Measurements from ENCODE around the gene SLC30A2. TPM values are rescaled to one million over a fixed set of nuclear protein-coding genes. Genes with fewer than 3 reads are reported as not detected.
A peak's percentile ranks its signal among the peaks of the same experiment; 100 is the strongest.

The SLC30A2 gene
- polyA plus RNA-seq, 1 donor (not counting 4 experiments of a cell fraction or from before 2014, with no cell fraction given) = not detected

GRCh38 chr1:26079178-26079563 is 33.3 kb upstream of the SLC30A2 start:
- FAIRE-seq (no peak), DNase-seq (ENCODE audit: low read depth, low spot score) (no peak)
- H3K9ac ChIP-seq (ENCODE audit: control insufficient read depth, extremely low read depth, insufficient read depth, low read length) = no peak overlapping the region
- dilution Hi-C loops (cut with MboI; ENCODE audit: extremely low pct_ligation_motif_present, low sequenced_read_pairs) = no loop called here
- no peaks in the 10 kb centered on the region for H3K79me2 ChIP-seq (ENCODE audit: control insufficient read depth, insufficient read depth, low read length)
- no peaks in the 10 kb centered on the region for H3K9me3 ChIP-seq (ENCODE audit: control insufficient read depth, low read depth, low read length)
- H3K4me1 ChIP-seq (ENCODE audit: control insufficient read depth, extremely low read depth, insufficient read depth, low read length) = peaks cover 8% of the 10 kb centered on the region
- no peak overlapping the region for H3K27ac ChIP-seq (ENCODE audit: control insufficient read depth, insufficient read depth, low read length)
- H3K27me3 ChIP-seq (ENCODE audit: control insufficient read depth, extremely low read depth, insufficient read depth, low read length) = no peaks in the 10 kb centered on the region
- no peak for TF ChIP-seq EZH2 (IDR thresholded peaks at IDR 0.05; ENCODE audit: low read length)
- TF ChIP-seq, protein P1, sequence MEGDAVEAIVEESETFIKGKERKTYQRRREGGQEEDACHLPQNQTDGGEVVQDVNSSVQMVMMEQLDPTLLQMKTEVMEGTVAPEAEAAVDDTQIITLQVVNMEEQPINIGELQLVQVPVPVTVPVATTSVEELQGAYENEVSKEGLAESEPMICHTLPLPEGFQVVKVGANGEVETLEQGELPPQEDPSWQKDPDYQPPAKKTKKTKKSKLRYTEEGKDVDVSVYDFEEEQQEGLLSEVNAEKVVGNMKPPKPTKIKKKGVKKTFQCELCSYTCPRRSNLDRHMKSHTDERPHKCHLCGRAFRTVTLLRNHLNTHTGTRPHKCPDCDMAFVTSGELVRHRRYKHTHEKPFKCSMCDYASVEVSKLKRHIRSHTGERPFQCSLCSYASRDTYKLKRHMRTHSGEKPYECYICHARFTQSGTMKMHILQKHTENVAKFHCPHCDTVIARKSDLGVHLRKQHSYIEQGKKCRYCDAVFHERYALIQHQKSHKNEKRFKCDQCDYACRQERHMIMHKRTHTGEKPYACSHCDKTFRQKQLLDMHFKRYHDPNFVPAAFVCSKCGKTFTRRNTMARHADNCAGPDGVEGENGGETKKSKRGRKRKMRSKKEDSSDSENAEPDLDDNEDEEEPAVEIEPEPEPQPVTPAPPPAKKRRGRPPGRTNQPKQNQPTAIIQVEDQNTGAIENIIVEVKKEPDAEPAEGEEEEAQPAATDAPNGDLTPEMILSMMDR (optimal IDR thresholded peaks at IDR 0.05 in 1 of 3, IDR thresholded peaks at IDR 0.05 in 1 of 3, conservative IDR thresholded peaks at IDR 0.05 in 1 of 3; ENCODE audit: extremely low read depth in 1 of 3, insufficient read depth in 2 of 3, low read length in 3 of 3) = no peak
- H3K4me3 ChIP-seq (ENCODE audit: control insufficient read depth in 2 of 3, extremely low read depth in 1 of 3, insufficient read depth in 2 of 3, low read depth in 1 of 3, low read length in 3 of 3) = no peak overlapping the region
- no peaks in the 10 kb centered on the region for H4K20me1 ChIP-seq (ENCODE audit: control insufficient read depth, extremely low read depth, insufficient read depth, low read length)
- H2AFZ ChIP-seq (ENCODE audit: control insufficient read depth, low read length) = no peak overlapping the region
- H3K4me2 ChIP-seq (ENCODE audit: control insufficient read depth, extremely low read depth, insufficient read depth, low read depth, low read length) = no peak overlapping the region
- H3K36me3 ChIP-seq (ENCODE audit: control insufficient read depth in 2 of 2, extremely low read depth in 1 of 2, insufficient read depth in 2 of 2, low read length in 2 of 2) = no peaks in the 10 kb centered on the region
- no peaks in the 10 kb centered on the region for H3K9me1 ChIP-seq (ENCODE audit: control insufficient read depth, extremely low read depth, insufficient read depth, low read length)

DNA sequence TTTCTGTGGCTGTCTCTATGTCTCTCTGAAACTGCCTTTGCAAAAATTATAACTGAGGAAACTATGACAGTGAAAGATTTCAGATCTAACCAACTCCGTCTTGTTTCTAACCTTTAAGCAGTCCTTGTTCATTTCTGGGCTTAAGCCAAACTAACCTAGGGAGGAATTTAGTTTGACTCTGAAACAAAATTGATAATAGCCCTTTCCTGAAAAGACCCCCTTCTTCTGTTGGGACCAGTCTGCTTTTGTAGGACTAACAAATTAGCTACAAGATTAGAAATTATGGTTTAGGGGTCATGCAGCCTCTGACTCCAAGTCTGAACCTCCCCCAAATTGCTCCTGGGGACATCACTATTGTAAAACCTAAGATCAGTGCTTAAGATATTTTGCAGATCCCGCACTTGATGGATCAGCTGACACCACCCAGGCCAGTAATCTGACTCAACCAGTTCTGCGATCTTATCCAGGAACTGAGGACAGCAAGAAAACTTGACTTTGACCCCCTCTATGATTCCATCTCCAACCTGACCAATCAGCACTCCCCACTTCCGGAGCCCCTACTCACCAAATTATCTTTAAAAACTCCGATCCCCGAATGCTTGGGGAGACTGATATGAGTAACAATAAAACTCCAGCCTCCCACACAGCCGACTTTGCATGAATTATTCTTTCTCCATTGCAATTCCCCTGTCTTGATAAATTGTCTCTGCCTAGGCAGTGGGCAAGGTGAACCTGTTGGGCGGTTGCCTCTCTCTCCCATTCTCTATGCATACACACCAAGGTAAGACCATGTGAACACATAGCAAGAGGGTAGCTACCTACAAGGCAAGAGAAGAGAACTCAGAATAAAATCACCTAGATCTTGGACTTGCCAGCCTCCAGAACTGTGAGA is 32.6 kb upstream of the SLC30A2 start:
- Histone ChIP-seq H3K9me1 (ENCODE audit: control insufficient read depth, extremely low read depth, insufficient read depth, low read length) (no peaks in the 10 kb centered on the region), H3K9ac (ENCODE audit: control insufficient read depth, extremely low read depth, insufficient read depth, low read length) (no peak overlapping the region), H3K36me3 (ENCODE audit: control insufficient read depth in 2 of 2, extremely low read depth in 1 of 2, insufficient read depth in 2 of 2, low read length in 2 of 2) (no peaks in the 10 kb centered on the region), H3K9me3 (ENCODE audit: control insufficient read depth, low read depth, low read length) (no peaks in the 10 kb centered on the region), H3K27ac (ENCODE audit: control insufficient read depth, insufficient read depth, low read length) (no peak overlapping the region), H3K79me2 (ENCODE audit: control insufficient read depth, insufficient read depth, low read length) (no peaks in the 10 kb centered on the region), H3K4me2 (ENCODE audit: control insufficient read depth, extremely low read depth, insufficient read depth, low read depth, low read length) (no peak overlapping the region), H3K27me3 (ENCODE audit: control insufficient read depth, extremely low read depth, insufficient read depth, low read length) (no peaks in the 10 kb centered on the region), H4K20me1 (ENCODE audit: control insufficient read depth, extremely low read depth, insufficient read depth, low read length) (no peaks in the 10 kb centered on the region), H3K4me3 (ENCODE audit: control insufficient read depth in 2 of 3, extremely low read depth in 1 of 3, insufficient read depth in 2 of 3, low read depth in 1 of 3, low read length in 3 of 3) (no peak overlapping the region), H3K4me1 (ENCODE audit: control insufficient read depth, extremely low read depth, insufficient read depth, low read length) (peaks cover 7% of the 10 kb centered on the region), H2AFZ (ENCODE audit: control insufficient read depth, low read length) (no peak overlapping the region)
- no peak for TF ChIP-seq EZH2 (IDR thresholded peaks at IDR 0.05; ENCODE audit: low read length)
- TF ChIP-seq, protein P1 (optimal IDR thresholded peaks at IDR 0.05 in 1 of 3, IDR thresholded peaks at IDR 0.05 in 1 of 3, conservative IDR thresholded peaks at IDR 0.05 in 1 of 3; ENCODE audit: extremely low read depth in 1 of 3, insufficient read depth in 2 of 3, low read length in 3 of 3) = no peak
- DNase-seq (ENCODE audit: low read depth, low spot score) (no peak), FAIRE-seq (peak; percentile 34)
- dilution Hi-C loops (cut with MboI; ENCODE audit: extremely low pct_ligation_motif_present, low sequenced_read_pairs) = no loop called here

Measured in keratinocyte (primary cell).